ENCODE measurements around the gene TPT1. TPM values are rescaled to one million over a fixed set of nuclear protein-coding genes. Genes with fewer than 3 reads are reported as not detected.

The TPT1 gene
- polyA plus RNA-seq, 1 experiment = 7,581 TPM

DNA sequence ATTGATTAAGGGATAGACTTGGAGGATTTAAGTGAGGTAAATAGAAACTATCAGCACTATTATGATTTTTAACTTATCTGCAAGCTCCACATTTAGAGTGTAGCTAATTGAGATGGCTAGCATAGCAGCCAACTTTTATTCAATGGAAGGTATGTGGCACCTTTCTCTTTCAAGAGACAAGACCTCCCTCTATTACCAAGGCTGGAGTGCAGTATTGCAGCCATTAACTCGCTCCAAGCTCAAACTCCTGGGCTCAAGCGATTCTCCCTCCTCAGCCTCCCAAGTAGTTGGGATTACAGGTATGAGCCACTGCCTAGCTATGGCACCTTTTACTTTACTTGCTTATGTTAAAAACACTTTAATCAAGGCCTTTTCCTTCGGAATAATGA lies 8.2 kb downstream of the TPT1 start:
- POLR2A ChIA-PET = interaction anchor here (0.6 to 1.0 kb wide), 3 partner anchors 9 to 251 kb away, joined by 3 to 5 read pairs (median 4); partner anchors contain the start of gene TPT1
- no peak for DNase-seq (ENCODE audit: low read depth, low spot score)
- CTCF ChIA-PET = no interaction called here
- H3K4me3 ChIP-seq (ENCODE audit: low read depth, low read length) = no peak overlapping the region
- TF ChIP-seq, protein P1, sequence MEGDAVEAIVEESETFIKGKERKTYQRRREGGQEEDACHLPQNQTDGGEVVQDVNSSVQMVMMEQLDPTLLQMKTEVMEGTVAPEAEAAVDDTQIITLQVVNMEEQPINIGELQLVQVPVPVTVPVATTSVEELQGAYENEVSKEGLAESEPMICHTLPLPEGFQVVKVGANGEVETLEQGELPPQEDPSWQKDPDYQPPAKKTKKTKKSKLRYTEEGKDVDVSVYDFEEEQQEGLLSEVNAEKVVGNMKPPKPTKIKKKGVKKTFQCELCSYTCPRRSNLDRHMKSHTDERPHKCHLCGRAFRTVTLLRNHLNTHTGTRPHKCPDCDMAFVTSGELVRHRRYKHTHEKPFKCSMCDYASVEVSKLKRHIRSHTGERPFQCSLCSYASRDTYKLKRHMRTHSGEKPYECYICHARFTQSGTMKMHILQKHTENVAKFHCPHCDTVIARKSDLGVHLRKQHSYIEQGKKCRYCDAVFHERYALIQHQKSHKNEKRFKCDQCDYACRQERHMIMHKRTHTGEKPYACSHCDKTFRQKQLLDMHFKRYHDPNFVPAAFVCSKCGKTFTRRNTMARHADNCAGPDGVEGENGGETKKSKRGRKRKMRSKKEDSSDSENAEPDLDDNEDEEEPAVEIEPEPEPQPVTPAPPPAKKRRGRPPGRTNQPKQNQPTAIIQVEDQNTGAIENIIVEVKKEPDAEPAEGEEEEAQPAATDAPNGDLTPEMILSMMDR (IDR thresholded peaks at IDR 0.05; ENCODE audit: low read depth, low read length) = no peak
- no peaks in the 10 kb centered on the region for H3K27me3 ChIP-seq (ENCODE audit: control insufficient read depth, insufficient read depth, low read length)
- H3K27ac ChIP-seq (ENCODE audit: low read depth, low read length) = no peak overlapping the region
- no peaks in the 10 kb centered on the region for H3K9me3 ChIP-seq (ENCODE audit: control insufficient read depth, insufficient read depth, low read length)

DNA sequence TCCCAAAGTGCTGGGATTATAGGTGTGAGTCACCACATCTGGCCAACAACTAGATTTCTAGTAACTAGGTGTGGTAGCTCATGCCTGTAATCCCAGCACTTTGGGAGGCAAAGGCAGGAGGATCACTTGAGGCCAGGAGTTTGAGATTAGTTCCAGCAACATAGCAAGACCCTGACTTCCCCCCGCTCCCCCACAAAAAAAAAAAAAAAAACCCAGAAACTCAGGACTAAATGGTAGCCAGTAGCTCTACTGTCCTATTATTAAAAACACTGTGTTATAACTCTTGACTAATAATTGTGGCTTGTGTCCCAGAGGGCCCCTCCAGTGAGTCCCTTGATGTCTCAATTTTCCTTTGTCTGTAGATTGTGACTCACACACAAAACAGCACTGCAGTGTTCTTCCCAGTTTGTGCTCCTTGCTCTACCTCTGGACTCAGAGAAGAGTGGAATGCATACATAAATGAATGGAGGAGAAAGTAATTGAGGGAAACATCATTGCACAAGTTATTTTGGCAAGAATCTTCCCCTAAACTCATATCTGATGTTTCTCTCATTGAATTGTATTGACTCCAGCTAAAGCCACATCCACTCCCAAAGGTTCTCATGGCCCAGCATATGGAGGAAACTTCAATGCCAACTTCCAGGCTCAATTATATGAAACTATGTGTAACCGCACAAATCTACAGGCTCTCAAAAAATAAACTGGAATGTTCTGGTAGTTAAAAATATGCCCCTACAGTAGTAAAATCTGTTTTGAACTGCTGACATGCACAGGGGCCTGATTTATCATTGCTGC lies 8.8 kb downstream of the TPT1 start:
- Histone ChIP-seq H3K4me3 (ENCODE audit: low read depth, low read length) (no peak overlapping the region), H3K9me3 (ENCODE audit: control insufficient read depth, insufficient read depth, low read length) (no peaks in the 10 kb centered on the region), H3K27me3 (ENCODE audit: control insufficient read depth, insufficient read depth, low read length) (no peaks in the 10 kb centered on the region), H3K27ac (ENCODE audit: low read depth, low read length) (peak overlapping the region; percentile 42)
- ChIA-PET CTCF (interaction anchor here (0.6 to 1.6 kb wide), 2 partner anchors 286 to 1201 kb away, joined by 5 read pairs; no protein-coding TSS in a partner anchor), POLR2A (interaction anchor here (0.6 to 2.1 kb wide), 6 partner anchors 8 to 311 kb away, joined by 3 to 19 read pairs (median 4); partner anchors contain the start of gene TPT1)
- no peak for DNase-seq (ENCODE audit: low read depth, low spot score)
- TF ChIP-seq, protein P1 (IDR thresholded peaks at IDR 0.05; ENCODE audit: low read depth, low read length) = no peak

DNA sequence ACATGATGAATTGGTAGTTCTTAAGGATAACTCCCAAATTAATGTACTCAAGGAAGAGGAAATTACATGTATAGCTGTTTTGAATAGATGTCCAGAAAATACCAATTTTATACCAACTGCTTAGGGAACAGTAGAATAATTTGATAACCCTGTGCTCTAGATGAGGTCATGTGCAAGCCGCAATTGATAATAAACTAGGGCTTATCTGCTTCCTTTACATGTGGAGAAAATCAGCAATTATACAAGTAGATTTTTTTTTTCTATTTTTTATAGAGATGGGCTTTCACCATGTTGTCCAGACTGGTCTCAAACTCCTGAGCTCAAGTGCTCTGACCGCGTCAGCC lies 9.3 kb downstream of the TPT1 start:
- Histone ChIP-seq H3K27ac (ENCODE audit: low read depth, low read length) (peak overlapping the region; percentile 42), H3K4me3 (ENCODE audit: low read depth, low read length) (no peak overlapping the region), H3K9me3 (ENCODE audit: control insufficient read depth, insufficient read depth, low read length) (no peaks in the 10 kb centered on the region), H3K27me3 (ENCODE audit: control insufficient read depth, insufficient read depth, low read length) (no peaks in the 10 kb centered on the region)
- no peak for DNase-seq (ENCODE audit: low read depth, low spot score)
- POLR2A ChIA-PET = interaction anchor here (0.7 to 2.1 kb wide), 2 partner anchors 8 to 9 kb away, joined by 19 read pairs; partner anchors contain the start of gene TPT1
- TF ChIP-seq, protein P1 (IDR thresholded peaks at IDR 0.05; ENCODE audit: low read depth, low read length) = no peak
- CTCF ChIA-PET = interaction anchor here (0.6 to 1.6 kb wide), 2 partner anchors 285 to 1200 kb away, joined by 5 read pairs; no protein-coding TSS in a partner anchor

DNA sequence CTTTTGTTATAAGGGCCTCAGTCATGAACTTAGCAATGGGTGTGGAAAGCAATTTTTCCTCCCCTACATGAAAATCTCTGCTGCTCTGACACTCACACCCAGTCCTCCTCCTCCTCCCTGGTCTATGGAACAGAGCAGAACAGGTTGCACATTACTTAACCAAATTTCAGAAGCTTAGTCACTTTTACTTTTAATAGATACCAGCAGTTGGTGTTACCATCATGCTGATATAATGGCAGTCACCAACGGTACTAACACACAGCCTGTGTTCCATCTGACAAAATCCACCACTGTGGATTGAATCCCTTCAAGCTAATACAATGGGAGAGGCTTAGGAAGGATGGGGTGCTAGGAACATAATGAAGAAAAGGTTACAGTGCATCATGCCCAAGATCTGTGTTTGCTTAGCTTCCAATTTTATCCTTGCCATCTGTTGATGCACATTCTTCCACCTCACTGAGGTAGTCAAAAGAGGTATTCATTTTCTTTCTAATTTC lies 9.8 kb downstream of the TPT1 start:
- no peak for DNase-seq (ENCODE audit: low read depth, low spot score)
- Histone ChIP-seq H3K27ac (ENCODE audit: low read depth, low read length) (no peak overlapping the region), H3K27me3 (ENCODE audit: control insufficient read depth, insufficient read depth, low read length) (no peaks in the 10 kb centered on the region), H3K9me3 (ENCODE audit: control insufficient read depth, insufficient read depth, low read length) (no peaks in the 10 kb centered on the region), H3K4me3 (ENCODE audit: low read depth, low read length) (no peak overlapping the region)
- TF ChIP-seq, protein P1 (IDR thresholded peaks at IDR 0.05; ENCODE audit: low read depth, low read length) = no peak
- ChIA-PET POLR2A (interaction anchor here (1.0 to 2.1 kb wide), 2 partner anchors 10 to 222 kb away, joined by 3 to 19 read pairs; partner anchors contain the start of gene TPT1), CTCF (interaction anchor here (1.6 kb wide), 1 partner anchor 285 kb away, joined by 5 read pairs; no protein-coding TSS in a partner anchor)

Data from AG04450 (cell line).